IPS DF 19.7 (cell line): ENCODE results near the gene ECHDC3.
"Not testable (repeated sequence)": the region's sequence is repeated elsewhere in the genome, so short reads cannot be mapped to it uniquely, and the experiment has no call there.

Experiments used
- DNase-seq: peaks from one replicate; pipeline ENCODE4 v3.0.0-alpha.2; 2013; ENCODE audit warnings: low read depth, low spot score

Gene ECHDC3, protein sequence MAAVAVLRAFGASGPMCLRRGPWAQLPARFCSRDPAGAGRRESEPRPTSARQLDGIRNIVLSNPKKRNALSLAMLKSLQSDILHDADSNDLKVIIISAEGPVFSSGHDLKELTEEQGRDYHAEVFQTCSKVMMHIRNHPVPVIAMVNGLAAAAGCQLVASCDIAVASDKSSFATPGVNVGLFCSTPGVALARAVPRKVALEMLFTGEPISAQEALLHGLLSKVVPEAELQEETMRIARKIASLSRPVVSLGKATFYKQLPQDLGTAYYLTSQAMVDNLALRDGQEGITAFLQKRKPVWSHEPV

GRCh38 chr10:11742009-11742778 is at the start of gene ECHDC3:
ECHDC3 (plus strand) TSS chr10:11742382; CDS start chr10:11742577, 195 bp downstream.
- no peak for DNase-seq

DNA sequence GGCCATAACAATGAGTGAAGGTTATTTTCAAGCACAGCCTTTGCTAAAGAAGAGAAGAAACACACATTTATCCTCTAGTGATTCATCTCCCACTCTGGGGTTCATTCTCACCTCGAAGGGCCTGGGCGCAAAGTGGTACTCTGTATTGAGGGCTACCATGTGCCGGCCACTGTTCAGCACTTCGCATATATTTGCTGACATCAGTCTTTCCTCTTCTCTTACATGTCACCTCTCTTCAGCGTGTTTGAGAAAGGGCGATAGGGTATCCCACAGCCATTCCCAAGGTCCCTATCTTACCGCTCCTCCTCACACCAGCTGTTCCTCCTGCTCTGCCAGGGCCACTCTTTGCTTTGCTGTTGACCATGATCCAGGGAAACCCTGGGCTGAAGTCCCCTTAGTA is 48.8 kb upstream of the ECHDC3 start:
- DNase-seq = no peak

DNA sequence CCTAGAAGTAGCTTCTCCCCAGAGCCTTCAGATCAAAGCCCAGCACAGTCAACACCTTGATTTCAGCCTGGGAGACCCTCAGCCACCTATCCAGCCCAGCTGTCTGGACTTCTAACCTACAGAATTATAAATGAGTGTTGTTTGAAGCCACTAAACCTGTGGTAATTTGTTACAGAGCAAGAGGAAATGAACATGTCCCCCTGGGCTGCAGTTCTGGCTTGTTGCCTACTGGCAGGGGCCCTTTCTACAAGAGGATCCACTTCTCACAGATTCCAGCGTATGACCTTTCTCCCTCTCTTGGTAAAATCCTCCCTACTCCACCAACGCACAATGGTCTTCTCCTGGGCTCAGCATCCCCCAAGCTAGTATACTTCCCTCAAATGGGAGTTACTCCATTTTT is 46.4 kb upstream of the ECHDC3 start:
- DNase-seq = no peak

- DNase-seq = no peak
These were observed 44.3 kb upstream of the ECHDC3 start for GRCh38 chr10:11697718-11698527.

DNA sequence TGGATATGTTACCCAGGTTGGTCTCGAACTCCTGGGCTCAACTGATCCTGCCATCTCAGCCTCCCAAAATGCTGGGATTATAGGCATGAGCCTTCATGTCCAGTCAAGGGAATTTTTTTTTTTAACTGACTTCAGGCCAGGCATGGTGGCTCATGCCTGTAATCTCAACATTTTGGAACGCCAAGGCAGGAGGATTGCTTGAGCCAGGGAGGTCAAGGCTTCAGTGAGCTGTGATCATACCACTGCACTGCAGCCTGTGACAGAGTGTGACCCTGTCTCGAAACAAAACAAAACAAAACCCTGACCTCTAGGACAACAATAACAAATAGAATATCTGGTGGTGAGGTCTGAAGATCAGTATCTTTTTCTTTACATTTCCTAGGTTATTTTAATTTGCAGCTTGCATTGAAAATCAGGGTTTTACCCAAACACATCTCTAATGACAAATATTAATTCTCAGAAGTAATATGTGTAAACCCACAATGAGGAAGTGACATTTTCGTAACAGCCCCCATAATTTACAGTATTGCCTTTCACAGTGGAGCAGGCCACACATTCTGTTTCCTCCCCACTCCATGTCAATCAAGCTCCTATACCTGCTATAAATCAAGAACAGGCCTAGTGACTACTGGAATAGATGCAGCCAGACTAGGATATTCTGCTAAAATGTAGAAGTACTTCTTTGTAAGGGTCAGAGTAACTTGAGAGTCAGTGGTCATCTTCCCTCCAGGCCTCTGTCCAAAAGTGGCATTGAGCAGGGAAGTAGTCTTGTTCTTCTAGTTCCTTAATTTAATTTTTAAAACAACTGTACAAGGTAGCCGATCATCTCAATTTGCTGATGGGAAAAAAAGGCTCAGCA is 43.3 kb upstream of the ECHDC3 start:
- DNase-seq = no peak

- no peak for DNase-seq
These were observed 42.6 kb upstream of the ECHDC3 start for GRCh38 chr10:11699550-11700097.

- no peak for DNase-seq
These were observed 41.6 kb upstream of the ECHDC3 start for GRCh38 chr10:11700539-11700938.

DNA sequence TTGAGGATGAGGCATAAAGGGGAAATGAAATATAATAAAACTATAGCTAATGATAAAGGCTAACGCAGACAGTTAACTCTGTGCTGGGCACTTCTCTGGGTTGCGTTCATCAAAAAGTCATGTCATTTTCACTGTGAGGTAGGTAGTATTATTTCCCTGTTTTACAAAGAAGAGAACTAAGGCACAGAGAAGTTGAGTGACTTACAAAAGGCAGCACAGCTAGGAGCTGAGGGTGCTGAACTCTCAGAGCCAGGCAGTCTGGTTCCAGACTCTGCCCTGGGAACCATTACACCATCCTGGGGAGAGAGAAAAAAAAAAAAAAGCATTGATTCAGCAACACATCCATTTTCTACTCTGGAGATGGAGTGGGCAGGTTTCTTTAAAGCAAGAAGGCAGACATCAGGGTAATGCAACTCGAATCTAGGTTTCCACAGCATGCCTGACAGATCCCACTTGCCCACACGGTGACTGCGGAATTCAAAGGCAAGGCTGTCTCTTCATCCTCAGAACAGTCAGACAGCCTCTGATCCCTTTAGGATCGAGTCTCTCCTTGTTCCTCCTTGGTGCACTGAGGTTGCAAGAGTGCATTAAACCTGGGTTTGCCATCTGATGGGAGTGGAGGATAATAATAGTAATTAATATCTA is 40.6 kb upstream of the ECHDC3 start:
- no peak for DNase-seq

DNA sequence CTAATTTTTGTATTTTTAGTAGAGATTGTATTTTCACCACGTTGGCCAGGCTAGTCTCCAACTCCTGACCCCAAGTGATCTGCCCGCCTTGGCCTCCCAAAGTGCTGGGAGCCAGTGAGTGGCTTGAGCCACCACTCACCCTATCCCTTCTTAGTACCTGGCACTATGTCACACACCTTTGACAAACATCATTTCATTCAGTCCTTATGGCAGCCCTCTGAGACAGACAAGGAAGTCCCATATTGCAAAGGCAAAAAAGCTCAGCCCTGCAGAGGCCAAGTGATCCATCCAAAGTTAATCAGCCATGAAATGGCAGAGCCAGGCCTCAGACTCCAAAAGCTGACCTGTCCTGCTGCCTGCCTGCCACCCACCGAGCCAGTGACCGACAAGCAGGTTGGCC is 39.9 kb upstream of the ECHDC3 start:
- no peak for DNase-seq

- no peak for DNase-seq
These were observed 38.1 kb upstream of the ECHDC3 start for GRCh38 chr10:11704092-11704491.

DNA sequence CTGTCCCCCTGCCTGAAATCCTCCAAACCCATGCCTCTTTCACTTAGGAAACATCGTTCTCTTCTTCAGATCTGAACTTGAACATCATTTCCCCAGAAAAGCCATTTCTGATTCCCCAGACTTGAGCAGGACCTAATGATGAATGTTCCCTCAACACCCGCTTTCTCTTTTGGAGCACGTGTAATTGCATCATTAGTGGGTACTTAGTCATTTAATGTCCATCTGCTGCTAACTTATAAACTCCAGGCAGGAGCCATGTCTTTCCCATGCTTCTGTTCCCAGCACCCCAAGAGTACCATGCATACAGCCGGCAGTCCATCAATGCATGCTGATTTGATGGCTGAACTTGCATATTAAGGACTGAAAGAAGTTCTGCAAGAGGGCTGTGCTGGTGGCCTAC is 36.5 kb upstream of the ECHDC3 start:
- no peak for DNase-seq

- DNase-seq = no peak
These were observed 35.2 kb upstream of the ECHDC3 start for GRCh38 chr10:11706895-11707567.

- DNase-seq = no peak
These were observed 34.4 kb upstream of the ECHDC3 start for GRCh38 chr10:11707624-11708350.

GRCh38 chr10:11708801-11709200 is 33.4 kb upstream of the ECHDC3 start:
- DNase-seq = not testable (repeated sequence)

- no peak for DNase-seq
These were observed 29.4 kb upstream of the ECHDC3 start for GRCh38 chr10:11712744-11713143.

DNA sequence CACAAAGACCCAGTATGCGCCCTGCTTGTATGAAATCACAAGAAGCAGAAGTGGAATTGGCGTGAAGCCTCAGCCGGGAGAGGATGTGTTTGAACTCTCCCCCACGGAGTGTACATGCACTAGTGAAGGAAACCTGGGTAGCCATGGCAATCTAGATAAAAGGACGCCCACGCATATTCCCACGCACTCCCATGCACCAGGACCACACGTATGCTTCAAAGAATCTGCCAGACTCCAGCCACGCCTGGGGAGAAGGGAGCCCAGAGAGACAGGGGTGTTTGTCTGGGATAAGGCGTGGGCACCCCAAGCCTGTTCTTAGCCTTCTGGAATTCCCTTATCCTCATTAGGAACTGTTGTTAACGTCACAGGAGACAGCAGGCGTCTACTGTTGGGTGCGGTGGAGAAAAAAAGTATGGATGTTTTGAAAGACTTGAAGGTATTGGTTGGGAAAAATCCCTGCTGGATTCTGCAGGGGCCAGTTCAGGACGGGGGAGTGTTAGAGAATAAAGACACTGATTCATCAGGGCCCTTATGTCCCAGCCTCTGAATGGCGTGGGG is 28.9 kb upstream of the ECHDC3 start:
- DNase-seq = no peak

DNA sequence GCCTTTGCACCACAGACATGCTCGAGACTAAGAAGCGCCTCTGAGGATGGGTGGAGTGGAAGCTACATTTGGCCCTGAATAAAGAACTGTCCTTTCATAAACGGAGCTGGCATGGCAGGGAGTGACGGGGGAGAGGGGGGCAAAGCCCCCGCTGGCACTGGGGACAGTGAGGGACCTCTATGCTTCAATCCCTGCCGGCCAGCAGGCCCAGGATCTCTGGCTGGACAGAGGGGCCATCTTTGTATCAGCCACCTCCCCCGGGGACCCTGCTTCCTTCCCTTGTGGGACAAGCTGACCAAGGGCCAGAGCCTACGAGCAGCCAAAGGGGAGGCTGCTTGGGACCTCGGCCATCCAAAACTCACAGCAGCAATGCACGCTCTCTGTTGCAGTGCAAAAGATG is 28.2 kb upstream of the ECHDC3 start:
- DNase-seq = no peak

GRCh38 chr10:11714750-11715365 is 27.3 kb upstream of the ECHDC3 start:
- no peak for DNase-seq
